Measurements from ENCODE around the gene FHOD3.

The FHOD3 gene

GRCh38 chr18:36772241-36772723 is 474.8 kb downstream of the FHOD3 start:
- no peak for DNase-seq (ENCODE audit: low read depth)
- no peak for TF ChIP-seq CTCF (IDR thresholded peaks at IDR 0.05; ENCODE audit: insufficient read depth, low read depth, low read length, missing control alignments)
- no peak overlapping the region for H3K4me3 ChIP-seq (ENCODE audit: low read depth, low read length)

DNA sequence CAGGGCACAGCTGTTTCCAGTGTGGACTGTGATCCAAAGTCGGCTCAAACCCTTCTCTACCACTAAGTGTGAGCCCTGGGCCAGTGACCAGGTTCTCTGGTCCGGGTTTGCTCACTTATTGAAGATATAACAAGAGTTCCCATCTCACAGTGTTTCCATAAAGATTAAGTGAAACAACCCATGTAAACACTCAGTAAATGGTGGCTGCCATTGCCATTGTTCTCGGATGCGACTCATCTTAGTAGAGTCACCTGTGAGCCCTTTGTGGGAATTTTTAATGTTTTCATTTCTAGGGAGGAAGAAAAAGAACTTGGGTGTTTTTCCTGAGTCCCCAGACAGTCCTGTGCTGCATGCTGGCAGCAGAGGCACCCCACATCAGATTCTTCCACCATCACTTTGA is 477.9 kb downstream of the FHOD3 start:
- no peak for TF ChIP-seq CTCF (IDR thresholded peaks at IDR 0.05; ENCODE audit: insufficient read depth, low read depth, low read length, missing control alignments)
- no peak for DNase-seq (ENCODE audit: low read depth)
- no peak overlapping the region for H3K4me3 ChIP-seq (ENCODE audit: low read depth, low read length)

- no peak overlapping the region for H3K4me3 ChIP-seq (ENCODE audit: low read depth, low read length)
- no peak for TF ChIP-seq CTCF (IDR thresholded peaks at IDR 0.05; ENCODE audit: insufficient read depth, low read depth, low read length, missing control alignments)
- DNase-seq (ENCODE audit: low read depth) = no peak
Observed at GRCh38 chr18:36776650-36777049, 479.1 kb downstream of the FHOD3 start.

- H3K4me3 ChIP-seq (ENCODE audit: low read depth, low read length) = no peak overlapping the region
- no peak for DNase-seq (ENCODE audit: low read depth)
- TF ChIP-seq CTCF (IDR thresholded peaks at IDR 0.05; ENCODE audit: insufficient read depth, low read depth, low read length, missing control alignments) = no peak
Observed at GRCh38 chr18:36777566-36777965, 480.1 kb downstream of the FHOD3 start.

GRCh38 chr18:36780748-36781147 is 483.2 kb downstream of the FHOD3 start:
- no peak for TF ChIP-seq CTCF (IDR thresholded peaks at IDR 0.05; ENCODE audit: insufficient read depth, low read depth, low read length, missing control alignments)
- no peak overlapping the region for H3K4me3 ChIP-seq (ENCODE audit: low read depth, low read length)
- DNase-seq (ENCODE audit: low read depth) = no peak

DNA sequence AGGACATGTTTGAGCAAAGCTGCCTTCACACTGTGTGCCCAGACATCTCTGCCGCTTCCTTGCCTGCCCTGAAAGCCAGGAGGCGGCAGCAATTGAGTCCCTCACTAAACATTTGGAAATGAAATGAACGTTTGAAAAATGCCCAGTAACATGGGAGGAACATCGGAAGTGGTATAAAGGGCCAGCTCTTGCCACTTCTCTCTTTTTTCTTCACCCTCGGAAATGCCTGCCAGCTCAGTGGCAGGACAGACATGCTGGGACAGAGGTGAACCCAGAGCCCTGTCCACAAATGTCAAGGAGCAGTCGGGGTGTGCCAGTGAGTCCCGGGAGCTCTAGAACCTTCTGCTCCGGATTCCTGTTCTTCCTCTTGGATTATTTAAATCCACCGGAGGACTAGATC is 485.2 kb downstream of the FHOD3 start:
- DNase-seq (ENCODE audit: low read depth) = no peak
- H3K4me3 ChIP-seq (ENCODE audit: low read depth, low read length) = no peak overlapping the region
- TF ChIP-seq CTCF (IDR thresholded peaks at IDR 0.05; ENCODE audit: insufficient read depth, low read depth, low read length, missing control alignments) = no peak

DNA sequence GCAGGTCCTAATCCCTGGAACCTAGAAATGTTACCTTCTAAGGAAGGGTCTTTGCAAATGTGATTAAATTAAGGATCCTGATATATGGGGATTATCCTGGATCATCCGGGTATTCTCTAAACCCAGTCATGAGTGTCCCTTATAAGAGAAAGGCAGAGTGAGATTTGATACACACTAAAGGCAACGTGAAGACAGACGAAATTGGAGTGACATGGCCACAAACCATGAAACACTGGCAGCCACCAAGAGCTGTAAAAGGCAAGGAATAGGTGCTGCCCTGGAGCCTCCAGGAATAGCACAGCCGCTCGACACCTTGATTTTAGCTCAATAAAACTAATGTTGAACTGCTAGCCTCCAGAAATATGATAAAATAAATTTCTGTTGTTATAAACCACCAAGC is 486.3 kb downstream of the FHOD3 start:
- no peak for DNase-seq (ENCODE audit: low read depth)
- H3K4me3 ChIP-seq (ENCODE audit: low read depth, low read length) = no peak overlapping the region
- no peak for TF ChIP-seq CTCF (IDR thresholded peaks at IDR 0.05; ENCODE audit: insufficient read depth, low read depth, low read length, missing control alignments)
